Epithelial cell of proximal tubule (primary cell): Measurements from ENCODE around the gene FAM107B. TPM values are rescaled to one million over a fixed set of nuclear protein-coding genes. Genes with fewer than 3 reads are reported as not detected.

Experiments used
- DNase-seq: peaks from one replicate; pipeline ENCODE4 v3.0.0-alpha.2; 2011; ENCODE audit warnings: low read depth
- H3K4me3 ChIP-seq: 2 replicates; pipeline ENCODE4 v1.5.1; 2011; ENCODE audit warnings: low read depth, mild to moderate bottlenecking, low read length
- total RNA-seq: library from RNA; depleted of rRNA; stranded (reverse); fragments of >200 nt; gene quantifications from 2 replicates; pipeline ENCODE4 v1.2.3, GENCODE V29; 2015
- TF ChIP-seq, protein P1 (sequence below): conservative IDR thresholded peaks from 2 replicates; pipeline ENCODE4 v1.5.1; 2012; ENCODE audit warnings: low read depth, mild to moderate bottlenecking, low read length

The FAM107B gene
- total RNA-seq, 1 donor from 2014 or later = 46.0 TPM

DNA sequence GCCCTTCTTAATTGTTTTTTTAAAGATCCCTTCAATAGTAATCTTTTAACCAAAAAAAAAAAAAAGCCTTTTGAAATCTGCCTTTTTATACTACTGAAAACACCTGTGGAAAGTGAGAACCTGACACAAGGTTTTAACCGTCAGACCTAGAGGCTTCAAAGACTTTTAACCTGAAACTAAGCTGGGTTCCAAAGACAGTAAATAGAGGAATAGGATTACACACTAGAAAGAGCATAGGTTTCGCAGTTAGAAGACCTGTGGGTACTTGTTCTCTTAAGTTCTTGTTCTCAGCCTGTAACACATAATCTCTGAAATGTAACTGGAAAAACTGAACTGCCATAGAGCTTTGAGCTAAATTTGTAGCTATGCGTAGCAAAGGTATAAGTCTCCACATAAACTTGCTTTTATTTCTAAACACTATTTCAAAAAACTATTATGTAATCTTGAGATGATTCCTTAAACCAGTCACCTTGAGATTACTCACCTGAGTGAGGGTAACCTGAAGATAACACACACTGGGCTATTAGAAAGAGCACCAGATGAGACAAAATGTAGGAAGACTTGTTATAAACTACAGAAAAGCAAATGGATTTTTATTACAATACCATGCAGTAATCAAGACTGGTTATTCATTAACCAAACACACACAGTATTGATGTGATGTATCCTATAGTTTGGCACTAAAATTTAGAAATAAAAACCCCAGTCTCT, 247.4 kb downstream of the FAM107B start:
- DNase-seq = no peak
- no peak overlapping the region for H3K4me3 ChIP-seq
- TF ChIP-seq, protein P1, sequence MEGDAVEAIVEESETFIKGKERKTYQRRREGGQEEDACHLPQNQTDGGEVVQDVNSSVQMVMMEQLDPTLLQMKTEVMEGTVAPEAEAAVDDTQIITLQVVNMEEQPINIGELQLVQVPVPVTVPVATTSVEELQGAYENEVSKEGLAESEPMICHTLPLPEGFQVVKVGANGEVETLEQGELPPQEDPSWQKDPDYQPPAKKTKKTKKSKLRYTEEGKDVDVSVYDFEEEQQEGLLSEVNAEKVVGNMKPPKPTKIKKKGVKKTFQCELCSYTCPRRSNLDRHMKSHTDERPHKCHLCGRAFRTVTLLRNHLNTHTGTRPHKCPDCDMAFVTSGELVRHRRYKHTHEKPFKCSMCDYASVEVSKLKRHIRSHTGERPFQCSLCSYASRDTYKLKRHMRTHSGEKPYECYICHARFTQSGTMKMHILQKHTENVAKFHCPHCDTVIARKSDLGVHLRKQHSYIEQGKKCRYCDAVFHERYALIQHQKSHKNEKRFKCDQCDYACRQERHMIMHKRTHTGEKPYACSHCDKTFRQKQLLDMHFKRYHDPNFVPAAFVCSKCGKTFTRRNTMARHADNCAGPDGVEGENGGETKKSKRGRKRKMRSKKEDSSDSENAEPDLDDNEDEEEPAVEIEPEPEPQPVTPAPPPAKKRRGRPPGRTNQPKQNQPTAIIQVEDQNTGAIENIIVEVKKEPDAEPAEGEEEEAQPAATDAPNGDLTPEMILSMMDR = no peak

DNA sequence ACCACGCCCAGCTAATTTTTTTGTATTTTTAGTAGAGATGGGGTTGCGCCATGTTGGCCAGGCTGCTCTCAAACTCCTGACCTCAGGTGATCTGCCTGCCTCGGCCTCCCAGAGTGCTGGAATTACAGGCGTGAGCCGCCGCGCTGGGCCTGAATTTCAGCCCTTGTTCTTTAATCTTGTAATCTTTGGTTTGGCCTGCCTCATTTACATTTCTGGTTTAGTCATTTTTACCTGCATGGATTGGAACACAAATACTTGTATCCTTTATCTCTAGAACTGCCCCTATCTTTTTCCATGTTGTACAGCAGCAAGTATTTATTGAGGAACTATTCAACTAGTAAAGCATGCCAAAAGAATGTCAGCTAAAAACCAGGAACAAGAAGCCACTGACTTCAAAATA, 248.4 kb downstream of the FAM107B start:
- no peak overlapping the region for H3K4me3 ChIP-seq

DNA sequence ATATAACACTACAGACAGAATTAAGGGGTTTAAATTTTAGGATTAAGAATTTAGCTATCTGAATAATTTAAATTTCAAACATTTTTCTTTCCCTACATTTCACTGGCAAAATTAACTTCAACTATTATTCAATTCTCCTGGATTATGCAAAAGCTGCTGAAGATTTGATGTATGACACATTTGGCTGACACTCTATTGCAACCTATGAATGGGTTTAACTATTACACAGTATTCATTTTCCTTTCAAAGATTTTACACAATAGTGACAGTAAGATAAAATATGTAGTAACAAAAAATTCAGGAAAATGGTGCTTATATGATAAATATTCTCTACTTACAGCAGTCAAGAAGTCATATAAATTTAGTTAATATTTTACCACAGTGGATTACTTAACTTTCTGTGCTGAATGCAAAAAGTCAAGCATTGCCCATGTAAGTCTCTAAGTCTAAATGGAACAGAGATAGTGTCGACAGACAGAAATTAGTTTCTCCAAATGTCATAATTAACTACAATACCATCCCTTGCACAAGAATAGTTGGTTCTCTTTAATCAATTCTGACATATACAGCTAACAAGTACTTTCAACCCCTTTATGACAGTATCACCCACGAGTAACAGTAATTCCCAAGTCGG, 249.9 kb downstream of the FAM107B start:
- TF ChIP-seq, protein P1 = no peak
- no peak for DNase-seq
- H3K4me3 ChIP-seq = no peak overlapping the region

More for the DNA sequence above, 248.4 kb downstream of the FAM107B start:
- TF ChIP-seq, protein P1 = no peak
- DNase-seq = no peak

DNA sequence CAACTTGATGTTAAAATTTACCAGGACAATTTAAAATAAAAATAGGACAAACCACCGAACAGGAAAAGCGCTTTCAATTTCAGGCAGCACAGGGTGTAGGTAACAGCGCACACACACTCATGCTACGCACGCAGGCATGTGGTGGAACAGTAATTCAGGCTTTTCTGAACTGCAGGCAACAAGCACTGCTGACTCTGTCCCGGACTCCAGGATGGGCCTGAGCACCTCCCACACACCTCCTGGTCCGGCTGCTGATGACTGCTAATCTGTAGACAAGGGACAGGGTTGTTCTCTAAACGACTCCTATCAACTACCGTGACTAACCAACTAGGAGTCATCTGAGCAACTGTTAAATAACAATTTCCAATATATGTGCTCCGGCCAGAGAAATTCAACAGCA, 251.4 kb downstream of the FAM107B start:
- DNase-seq = no peak
- TF ChIP-seq, protein P1 = no peak
- H3K4me3 ChIP-seq = no peak overlapping the region

DNA sequence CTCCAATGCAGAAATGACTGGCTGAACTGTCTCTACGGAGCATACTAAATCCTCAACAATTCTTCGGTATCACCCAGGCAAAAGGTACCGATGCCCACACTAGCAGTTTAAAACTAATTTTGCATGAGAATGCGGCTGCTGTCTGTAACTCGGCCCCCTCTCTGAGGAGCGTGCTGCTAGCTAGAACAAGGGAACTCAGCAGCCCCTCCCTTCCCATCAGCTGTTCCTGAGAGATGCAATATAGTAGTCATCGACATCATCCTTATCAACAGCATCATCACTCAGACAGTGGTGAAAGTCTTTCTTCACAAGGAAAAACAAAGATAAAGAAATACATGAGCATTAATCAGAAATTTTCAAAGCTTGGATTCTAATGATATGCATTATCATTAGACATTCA, 254.9 kb downstream of the FAM107B start:
- TF ChIP-seq, protein P1 = no peak

DNA sequence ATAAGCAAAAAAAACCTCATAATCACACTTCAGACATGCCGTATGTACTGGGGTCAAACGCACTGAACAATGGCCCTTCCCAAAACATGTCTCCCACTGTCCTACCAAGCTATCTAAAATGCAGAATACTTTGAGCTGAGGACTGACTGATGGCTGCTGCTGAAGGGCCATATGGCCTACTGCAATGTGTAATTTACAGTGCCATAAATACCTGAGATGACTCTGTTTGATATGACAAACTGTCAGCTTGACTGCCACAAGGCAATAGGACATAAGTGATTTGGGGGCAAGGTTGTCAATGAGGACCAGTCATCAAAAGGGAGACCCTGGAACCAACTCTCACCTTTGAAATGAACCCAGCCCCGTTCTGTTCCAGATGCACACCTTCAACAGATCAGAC, 256.5 kb downstream of the FAM107B start:
- TF ChIP-seq, protein P1 = no peak
- DNase-seq = no peak
- H3K4me3 ChIP-seq = no peak overlapping the region

More for the DNA sequence above, 254.9 kb downstream of the FAM107B start:
- no peak for DNase-seq
- H3K4me3 ChIP-seq = no peak overlapping the region
